ENCODE measurements around the gene PLCH1.

DNA sequence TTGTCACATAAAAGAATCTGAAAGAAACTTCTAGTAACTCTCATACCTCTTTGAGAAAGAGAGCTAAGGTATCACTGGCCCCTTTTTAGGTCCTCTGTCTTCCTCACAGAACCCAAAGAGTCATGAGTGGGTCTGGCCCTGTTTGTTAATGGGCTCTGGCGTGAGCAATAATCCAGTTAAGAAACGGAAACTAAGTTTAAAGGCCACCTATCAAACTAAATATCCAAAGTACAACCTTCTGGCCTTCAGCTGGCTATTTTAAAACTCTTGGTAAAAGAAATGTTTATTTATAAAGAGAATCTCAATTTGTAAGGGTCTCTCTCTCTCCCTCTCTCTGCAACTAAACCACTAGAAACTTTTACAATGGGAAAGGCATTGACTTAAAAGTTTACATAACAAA lies 380.4 kb downstream of the PLCH1 start:
- TF ChIP-seq, protein P1, sequence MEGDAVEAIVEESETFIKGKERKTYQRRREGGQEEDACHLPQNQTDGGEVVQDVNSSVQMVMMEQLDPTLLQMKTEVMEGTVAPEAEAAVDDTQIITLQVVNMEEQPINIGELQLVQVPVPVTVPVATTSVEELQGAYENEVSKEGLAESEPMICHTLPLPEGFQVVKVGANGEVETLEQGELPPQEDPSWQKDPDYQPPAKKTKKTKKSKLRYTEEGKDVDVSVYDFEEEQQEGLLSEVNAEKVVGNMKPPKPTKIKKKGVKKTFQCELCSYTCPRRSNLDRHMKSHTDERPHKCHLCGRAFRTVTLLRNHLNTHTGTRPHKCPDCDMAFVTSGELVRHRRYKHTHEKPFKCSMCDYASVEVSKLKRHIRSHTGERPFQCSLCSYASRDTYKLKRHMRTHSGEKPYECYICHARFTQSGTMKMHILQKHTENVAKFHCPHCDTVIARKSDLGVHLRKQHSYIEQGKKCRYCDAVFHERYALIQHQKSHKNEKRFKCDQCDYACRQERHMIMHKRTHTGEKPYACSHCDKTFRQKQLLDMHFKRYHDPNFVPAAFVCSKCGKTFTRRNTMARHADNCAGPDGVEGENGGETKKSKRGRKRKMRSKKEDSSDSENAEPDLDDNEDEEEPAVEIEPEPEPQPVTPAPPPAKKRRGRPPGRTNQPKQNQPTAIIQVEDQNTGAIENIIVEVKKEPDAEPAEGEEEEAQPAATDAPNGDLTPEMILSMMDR (conservative IDR thresholded peaks at IDR 0.05; ENCODE audit: low read depth, low read length) = no peak
- TF ChIP-seq EZH2 (IDR thresholded peaks at IDR 0.05; ENCODE audit: borderline replicate concordance, low read depth, low read length, poor library complexity, severe bottlenecking) = no peak

Data from A673 (cell line).